NCI-H510A (cell line): Measurements from ENCODE around the gene USP50.
"Not testable (repeated sequence)": the region's sequence is repeated elsewhere in the genome, so short reads cannot be mapped to it uniquely, and the experiment has no call there.

ENCODE experiments used
- DNase-seq: peaks from one replicate; lab custom pipeline; 2025; lab: John Stamatoyannopoulos, UW

USP50 gene

DNA sequence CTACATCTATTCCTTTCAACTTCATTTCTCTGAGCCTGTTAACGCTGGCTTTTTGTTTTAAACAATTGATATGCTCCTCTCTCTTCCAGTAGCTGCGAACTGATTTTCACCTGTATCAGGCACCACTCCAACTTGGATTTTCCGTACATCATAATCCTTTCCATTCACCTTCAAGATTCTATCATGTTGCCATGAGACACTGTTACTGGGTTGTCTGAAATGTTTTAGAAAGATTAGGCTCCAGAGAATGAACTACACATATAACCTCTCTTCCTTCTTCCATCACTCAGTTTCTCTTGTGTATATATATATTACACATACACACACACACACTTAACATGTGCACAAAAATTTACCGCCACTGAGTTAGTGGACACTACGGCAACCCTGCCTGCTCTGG lies at the start of gene USP50:
Gene USP50 (minus strand): TSS at position 101 of the 400 bp plus-strand sequence. CDS start 141 bp downstream, outside the sequence.
- DNase-seq = no peak

DNA sequence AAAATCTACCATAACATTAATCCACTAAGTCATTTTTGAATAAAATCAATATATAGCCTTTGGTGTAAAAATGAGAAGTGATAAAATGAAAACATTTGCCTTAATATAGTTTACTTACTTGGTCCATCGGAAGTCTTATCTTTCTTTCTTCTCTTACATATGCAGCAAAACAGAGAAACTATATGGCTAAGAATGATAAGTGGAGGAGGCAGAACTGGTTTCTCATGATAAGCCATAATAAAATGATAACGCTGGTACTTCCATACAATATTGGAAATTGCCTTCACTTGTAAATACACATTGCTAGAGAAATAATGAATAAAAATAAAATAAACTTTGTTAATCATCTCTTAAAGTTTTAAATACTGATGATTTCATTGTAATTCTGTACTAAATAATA lies 47.8 kb upstream of the USP50 start:
- DNase-seq = no peak

DNA sequence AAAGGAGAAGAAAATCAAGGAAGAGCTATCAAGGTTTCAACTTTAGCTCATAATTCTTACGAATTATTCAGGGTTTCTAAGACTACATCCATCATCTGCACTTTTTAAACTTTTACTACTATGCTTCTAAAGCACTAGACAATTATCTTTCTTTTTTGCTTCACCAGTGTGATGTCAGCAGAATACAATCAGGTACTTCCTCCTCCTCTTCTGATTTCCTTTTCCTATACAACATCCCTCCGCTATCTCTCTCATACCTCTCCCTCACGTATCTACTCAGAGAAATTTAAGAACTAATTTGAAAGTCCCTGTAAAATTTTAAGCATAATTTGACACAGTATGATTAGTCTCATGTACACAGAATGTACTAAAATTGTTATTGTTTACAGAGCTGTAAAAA lies 47.3 kb upstream of the USP50 start:
- no peak for DNase-seq

DNA sequence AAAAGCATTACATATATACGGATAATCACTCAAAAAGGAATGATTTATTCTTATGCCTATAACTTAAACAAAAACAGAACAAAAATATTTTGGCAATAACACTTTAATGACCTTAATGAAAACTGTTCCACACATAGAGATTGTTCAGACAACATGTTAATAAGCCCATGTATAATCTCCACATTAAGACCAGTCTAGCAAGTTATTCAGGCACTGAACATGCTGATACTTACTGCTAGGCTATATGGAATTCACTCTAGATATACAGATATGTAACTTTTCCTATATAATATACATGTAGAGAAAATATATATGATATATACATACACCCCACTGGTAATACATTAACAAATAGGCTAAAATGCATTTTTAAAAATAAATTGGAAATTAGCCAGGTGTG lies 43.8 kb upstream of the USP50 start:
- DNase-seq = no peak

DNA sequence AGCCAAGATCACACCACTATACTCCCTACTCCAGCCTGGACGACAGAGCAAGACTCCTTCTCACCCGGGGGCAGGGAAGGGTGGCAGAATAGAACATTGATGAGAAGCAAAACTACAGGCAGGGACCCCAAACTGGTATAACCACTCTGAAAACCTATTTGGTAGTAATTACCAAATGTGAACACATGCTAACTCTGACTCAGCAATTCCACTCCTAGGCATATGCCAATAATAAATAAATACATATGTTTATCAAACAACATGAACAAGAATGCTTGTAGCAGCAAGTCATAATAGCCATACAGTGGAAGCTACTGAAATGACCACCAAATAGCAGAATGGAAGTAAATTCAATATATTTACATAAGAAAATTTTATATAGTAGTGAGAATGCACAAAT lies 31.0 kb upstream of the USP50 start:
- no peak for DNase-seq

DNA sequence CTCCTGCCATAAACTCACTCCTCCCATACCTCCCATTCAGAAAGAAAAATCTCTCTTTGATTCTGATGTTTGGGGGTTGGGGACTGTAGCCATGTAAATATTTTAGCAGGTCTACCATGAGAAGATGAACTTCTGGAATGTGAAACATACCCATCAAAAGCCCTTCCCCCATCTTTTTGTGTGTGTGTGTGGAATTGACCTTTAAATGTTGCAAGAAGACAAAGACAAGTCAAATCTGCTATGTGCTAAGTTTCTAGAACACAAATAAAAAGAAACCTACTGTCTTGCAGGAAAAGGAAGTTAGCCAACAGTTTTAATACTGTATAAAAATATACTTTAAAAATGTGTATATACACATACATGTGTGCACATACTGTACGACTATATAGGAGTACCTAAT lies 29.7 kb upstream of the USP50 start:
- no peak for DNase-seq

DNA sequence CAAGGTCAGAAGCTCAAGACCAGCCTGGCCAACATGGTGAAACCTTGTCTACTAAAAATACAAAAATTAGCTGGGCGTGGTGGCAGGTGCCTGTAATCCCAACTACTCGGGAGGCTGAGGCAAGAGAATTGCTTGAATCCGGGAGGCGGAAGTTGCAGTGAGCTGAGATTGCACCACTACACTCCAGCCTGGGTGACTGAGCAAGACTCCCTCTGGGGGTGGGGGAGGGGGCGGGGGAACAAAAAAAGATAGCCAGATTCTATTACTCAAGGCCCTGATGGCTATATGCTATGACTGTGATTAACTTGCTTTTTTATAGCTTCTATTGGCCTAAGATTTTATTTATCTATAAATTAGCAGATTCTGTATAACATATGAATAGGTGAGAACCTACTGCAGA lies 27.4 kb upstream of the USP50 start:
- not testable (repeated sequence) for DNase-seq

DNA sequence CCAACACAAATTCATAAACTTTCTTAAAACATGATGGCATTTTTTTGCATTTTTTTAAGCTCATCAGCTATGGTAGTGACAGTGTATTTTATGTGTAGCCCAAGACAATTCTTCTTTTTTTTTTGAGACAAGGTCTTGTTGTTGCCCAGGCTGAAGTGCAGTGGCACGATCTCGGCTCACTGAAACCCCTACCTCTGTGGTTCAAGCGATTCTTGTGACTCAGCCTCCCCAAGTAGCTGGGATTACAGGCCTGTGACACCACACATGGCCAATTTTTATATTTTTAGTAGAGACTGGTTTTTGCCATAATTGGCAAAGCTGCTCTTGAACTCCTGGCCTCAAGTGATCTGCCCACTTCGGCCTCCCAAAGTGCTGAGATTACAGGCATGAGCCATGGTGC lies 17.3 kb upstream of the USP50 start:
- DNase-seq = no peak

DNA sequence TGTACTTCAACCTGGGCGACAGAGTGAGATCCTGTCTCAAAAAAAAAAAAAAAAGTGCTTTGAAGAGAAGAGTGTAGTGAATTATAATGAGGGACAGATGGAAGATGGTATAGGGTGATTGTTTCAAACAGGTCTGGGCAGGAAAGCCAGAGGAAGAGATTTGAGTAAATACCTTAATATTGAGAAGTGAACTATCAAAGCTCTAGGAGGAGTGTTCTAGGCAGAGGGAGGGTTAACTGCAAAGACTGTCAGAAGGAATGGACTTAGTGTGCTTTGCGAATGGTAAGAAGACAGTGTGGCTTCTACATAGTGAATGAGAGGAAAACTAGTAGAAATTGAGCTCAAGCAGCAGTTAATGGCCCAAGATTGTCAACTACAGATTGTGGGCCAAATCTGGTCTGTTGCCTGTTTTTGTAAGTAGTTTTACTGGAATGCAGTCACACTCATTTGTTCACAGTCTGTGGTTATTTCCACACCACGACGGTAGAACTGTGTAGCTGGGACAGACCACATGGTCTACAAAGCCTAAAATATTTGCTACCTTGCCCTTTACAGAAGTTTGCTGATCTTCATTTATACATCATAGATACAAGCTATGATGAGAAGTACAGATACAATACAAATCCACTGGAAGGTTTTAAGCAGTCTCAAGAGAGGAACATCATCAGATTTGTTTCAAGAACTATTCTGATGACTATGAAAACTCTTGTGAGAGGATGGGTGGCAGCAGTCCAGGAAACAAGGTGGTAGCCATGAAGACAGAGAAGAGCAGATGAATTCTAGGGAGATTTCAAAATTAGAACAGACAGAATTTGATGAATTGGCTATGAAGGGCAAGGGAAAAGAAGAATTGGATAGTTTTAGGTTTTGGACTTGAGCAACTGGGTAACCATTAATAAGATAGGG lies 16.5 kb upstream of the USP50 start:
- no peak for DNase-seq

DNA sequence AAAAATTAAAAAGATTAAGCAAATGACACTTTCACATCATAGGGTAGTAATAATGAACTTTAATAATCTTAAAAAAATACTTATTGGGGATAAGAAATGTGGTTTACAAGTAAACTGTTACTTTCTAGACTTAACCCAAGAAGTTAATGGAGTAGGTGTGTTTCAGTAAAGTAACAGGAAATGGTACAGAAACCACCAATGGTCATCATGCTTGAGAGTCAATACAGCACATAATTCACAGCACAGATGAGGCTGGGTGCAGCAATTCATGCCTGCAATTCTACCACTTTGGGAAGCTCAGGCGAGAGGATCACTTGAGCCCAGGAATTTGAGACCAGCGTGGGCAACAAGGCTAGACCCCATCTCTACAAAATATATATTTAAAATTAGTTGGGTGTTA lies 11.5 kb upstream of the USP50 start:
- no peak for DNase-seq

DNA sequence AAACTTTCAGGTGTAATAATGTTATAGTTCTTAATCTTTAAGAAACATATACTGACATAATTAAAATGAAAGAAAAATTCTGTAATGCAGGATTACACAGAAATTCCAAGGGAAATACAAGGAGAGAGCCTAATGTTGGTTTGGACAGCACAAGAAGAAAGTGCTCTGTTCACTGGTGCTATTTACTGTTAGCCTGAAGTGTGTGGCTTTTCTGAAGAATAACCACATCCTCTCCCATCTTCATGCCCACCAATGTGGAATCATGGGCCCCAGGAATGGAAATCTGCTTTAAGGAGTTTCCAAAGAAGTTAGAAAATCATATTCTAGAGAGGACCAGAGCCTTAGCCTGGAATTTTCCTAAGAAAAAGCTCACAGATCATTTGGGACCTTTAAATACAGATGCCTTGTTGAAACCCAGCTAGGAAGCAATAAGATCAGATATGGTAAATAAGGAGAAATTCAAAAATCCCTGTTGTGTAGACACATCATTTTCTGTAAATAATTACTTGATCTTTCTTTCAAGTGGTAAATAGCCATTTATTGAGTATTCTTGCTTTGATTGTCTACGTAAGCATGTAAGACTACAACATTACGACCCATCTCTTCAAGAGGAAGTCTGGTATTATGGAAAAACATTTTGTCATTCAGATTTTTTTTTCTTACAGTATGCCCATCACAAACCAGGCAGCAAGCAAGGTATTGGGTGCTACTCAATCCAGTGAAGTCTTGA lies 10.3 kb upstream of the USP50 start:
- DNase-seq = no peak

DNA sequence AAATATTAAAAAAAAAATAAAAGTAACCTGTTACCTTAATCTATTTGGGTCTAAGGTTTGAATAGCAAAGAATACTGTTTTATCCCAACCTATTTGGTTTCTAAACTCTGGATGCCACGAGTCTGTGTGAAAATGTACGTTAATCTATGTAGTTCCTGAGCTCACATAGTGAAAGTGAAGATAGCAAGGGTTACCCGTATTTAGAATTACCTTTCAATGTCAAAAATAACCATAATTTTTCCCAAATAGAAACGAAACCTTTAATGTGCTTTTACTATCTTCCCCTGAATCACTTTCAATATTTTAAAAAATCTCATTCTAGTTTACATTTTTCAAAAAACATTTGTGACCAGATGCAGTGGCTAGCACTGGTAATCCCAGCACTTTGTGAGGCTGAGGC lies 5.8 kb upstream of the USP50 start:
- DNase-seq = no peak

DNA sequence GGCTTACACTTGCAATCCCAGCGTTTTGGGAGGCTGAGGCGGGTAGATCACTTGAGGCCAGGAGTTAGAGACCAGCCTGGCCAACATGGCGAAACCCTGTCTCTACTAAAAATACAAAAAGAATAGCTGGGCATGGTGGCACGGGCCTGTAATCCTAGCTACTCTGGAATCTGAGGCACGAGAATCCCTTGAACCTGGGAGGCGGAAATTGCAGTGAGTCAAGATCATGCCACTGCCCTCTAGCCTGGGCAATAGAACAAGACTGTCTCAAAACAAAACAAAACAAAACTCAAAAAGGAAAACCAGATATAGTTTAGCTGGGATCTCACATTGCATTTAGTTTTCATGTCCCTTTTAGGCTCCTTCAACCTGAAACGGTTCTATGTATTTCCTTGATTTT lies 2.9 kb upstream of the USP50 start:
- no peak for DNase-seq

DNA sequence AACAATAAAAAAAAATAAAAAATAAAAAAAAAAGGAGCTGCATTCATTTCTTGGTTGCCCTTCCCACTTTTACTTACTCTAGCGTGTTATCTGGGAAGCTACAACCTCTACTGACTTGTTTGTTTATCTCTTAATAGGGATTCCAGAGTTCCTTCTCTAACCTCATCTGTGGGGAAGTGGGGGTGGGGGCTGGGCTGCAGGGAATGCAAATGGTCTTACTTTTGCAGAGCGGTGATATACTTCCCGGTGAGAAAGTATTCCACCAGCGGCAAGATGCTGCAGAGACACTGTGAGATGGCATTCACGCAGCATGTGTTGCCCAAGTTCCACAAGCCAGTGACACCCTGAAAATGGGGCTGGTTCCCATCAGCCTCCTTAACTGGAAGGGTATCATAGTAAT lies 2.1 kb downstream of the USP50 start:
- no peak for DNase-seq

DNA sequence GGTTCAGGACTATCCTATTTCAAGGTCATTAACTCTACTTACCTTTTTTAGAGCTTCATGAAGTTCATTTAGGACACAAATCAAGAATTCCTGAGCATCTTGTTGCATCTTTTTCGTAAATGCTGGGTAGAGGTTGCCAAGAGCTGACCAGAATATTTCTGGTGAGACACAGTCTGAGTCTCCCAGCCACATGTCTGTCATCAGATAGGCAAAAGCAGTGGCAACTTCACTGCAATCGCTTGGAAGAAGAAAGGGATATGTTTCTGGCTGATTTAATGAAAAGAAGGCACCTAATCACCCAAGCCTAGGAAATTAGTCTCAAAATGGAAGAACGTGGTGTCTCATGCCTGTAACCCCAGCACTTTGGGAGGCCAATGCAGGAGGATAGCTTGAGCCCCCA lies 2.9 kb downstream of the USP50 start:
- DNase-seq = no peak

DNA sequence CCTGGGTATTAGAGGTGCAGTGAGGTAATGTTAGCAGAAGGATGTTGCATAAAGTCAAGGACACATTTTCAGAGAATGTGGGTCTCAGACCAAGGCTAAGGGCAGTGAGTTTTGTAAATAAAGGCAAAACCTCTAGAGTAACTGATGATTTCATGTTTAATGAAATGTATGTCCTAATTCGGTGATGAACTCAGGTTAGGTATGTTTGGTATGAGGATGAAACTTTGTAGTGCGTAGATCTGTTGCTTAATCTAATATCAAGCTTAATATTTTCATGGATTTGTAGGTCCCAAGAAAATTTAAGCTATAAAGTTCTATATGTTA lies 3.6 kb downstream of the USP50 start:
- DNase-seq = no peak

DNA sequence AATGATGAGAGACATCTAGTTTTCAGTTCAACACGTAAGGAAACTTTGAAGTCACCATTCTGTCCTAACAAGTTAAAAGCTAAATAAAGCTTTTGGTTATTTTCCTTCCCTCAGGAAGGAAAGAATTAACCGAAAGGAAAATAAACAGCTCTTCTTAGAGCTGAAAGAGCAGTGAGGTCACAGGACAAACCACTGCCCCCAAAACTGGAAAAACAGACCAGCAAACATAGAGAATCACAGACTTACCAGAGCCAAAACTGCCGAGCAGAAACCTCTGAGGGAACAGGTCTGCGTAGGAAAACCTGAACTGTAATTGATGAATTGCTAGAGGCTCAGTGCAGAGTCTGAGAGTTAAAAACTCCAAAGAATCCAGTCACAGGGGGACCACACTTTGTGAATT lies 14.7 kb downstream of the USP50 start:
- DNase-seq = no peak

DNA sequence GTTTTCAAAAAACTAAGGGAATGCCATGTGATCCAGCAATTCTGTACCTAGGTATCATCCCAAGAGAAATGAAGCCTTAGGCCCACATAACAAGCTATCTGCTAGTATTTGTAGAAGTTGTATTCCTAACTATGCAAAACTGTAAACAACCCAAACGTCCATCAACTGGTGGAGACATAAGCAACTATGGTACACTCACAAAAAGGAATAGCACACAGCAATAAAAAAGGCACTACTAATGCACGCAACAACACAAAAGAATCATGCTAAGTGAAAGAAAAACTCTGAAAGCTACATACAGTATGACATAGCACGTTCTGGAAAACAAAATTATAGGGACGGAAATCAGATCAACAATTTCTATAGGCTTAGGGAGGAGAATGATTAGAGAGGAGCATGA lies 15.3 kb downstream of the USP50 start:
- DNase-seq = no peak

DNA sequence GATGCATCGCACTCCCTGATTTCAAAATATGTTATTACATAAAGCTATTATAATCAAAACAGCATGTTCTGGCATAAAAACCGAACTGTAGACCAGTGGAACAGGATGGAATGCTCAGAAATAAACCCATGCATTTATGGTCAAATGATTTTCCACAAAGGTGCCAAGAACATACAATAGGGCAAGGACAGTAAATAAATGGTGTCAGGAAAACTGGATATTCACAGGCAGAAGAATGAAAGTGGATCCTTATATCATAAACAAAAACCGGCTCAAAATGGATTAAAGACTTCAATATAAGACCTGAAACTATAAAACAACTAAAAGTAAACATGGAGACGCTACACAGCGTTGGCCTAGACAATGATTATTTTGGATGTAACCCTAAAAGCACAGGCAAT lies 22.6 kb downstream of the USP50 start:
- no peak for DNase-seq

DNA sequence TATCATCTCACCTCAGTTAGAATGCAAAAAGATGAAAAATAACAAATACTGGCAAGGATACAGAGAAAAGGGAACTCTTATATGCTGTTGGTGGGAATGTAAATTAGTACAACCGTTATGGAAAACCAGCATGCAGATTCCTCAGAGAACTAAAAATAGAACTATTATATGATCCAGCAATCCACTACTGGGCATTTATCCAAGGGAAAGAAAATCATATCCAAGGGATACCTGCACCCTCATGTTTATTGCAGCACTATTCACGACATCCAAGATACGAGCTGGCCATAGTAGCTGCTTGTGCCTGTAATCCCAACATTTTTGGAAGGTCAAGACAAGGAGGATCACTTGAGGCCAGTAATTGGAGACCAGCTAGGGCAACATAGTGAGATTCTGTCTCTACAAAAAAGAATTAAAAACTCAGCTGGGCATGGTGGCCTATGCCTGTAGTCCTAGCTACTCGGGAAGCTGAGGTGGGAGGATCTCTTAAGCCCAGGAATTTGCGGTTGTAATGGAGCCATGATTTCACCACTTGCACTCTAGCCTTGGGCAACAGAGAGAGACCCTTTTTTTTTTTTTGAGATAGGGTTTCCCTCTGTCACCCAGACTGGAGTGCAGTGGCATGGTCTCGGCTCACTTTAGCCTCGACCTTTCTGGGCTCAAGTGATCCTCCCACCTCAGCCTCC lies 26.6 kb downstream of the USP50 start:
- DNase-seq = no peak

DNA sequence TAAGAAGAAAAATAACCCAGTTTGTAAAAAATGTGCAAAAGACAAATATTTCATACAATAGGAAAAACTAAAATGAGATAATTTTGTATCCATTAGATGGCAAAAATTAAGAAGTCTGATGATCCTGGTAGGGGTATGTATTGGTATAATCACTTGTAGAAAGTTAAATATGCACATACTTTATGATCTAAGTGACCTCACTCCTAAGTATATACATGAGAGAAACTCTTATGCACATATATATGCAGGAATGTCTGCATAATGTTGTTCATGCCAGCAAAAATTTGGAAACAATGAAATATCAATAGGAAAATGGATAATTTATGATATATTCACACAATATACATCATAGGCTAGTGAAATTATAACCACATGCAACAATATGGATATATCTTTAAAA lies 33.5 kb downstream of the USP50 start:
- no peak for DNase-seq

DNA sequence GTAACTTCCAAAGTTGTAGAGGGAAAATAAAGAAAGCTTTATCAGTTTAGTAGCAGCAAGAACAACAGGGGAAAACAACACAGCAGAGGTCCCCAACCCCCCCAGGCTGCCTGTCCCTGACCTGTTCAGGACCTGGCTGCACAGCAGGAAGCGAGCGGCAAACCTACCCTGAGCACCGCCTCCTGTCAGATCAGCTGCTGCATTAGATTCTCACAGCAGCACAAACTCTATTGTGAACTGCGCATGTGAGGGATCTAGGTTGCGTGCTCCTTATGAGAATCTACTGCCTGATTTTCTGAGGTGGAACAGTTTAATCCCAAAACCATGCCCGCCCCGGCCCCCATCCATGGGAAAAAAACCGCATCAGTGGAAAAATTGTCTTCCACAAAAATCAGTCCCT lies 40.3 kb downstream of the USP50 start:
- no peak for DNase-seq

DNA sequence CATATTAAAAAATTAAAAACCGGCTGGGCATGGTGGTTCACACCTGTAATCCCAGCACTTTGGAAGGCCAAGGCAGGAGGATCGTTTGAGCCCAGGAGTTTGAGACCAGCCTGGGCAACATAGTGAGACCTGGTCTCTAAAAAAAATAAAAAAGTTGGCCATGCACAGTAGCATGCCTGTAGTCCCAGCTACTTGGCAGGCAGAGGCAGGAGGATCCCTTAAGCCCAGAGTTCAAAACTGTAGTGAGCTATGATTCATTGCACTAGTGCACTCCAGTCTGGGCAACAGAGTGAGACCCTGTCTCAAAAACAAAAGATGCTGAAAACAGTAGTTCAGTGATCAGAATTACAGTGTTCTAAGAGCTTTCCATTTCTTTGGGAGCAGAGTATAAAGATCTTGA lies 40.8 kb downstream of the USP50 start:
- DNase-seq = not testable (repeated sequence)
